ENCODE data around the gene SYT1. TPM values are rescaled to one million over a fixed set of nuclear protein-coding genes. Genes with fewer than 3 reads are reported as not detected.

Gene SYT1
- total RNA-seq, 1 experiment from 2014 or later, result 15.8 TPM

GRCh38 chr12:79138872-79139271, 274.3 kb downstream of the SYT1 start:
- Histone ChIP-seq H3K27me3 (ENCODE audit: insufficient read depth, low read length) (no peaks in the 10 kb centered on the region), H3K4ac (ENCODE audit: low read depth, low read length) (no peak overlapping the region), H2BK5ac (ENCODE audit: insufficient read length, low read length) (no peak overlapping the region), H3K23me2 (ENCODE audit: insufficient read length, low read depth, low read length, poor library complexity, severe bottlenecking) (no peaks in the 10 kb centered on the region), H4K5ac (ENCODE audit: insufficient read length, low read depth, low read length) (no peak overlapping the region), H3K4me1 (ENCODE audit: insufficient read depth, low read length) (no peaks in the 10 kb centered on the region), H3K56ac (ENCODE audit: insufficient read length, low read depth, low read length) (no peak overlapping the region), H2BK15ac (ENCODE audit: low read depth, low read length) (no peak overlapping the region), H4K8ac (replicated peaks; ENCODE audit: insufficient read length, low read depth, low read length) (no peak overlapping the region), H3K9ac (ENCODE audit: extremely low read depth, insufficient read length, low read length) (no peak overlapping the region), H3K18ac (ENCODE audit: insufficient read length, low read depth, low read length) (no peak overlapping the region), H3K23ac (ENCODE audit: insufficient read length, low read depth, low read length) (no peak overlapping the region), H3T11ph (ENCODE audit: low read length) (no peak overlapping the region), H3K27ac (ENCODE audit: insufficient read length, low read depth, low read length) (no peak overlapping the region), H3K14ac (ENCODE audit: insufficient read depth, low read length) (no peak overlapping the region), H2AFZ (ENCODE audit: low read length) (no peak overlapping the region), H2BK120ac (ENCODE audit: low read depth, low read length, poor library complexity, severe bottlenecking) (no peak overlapping the region), H2BK12ac (ENCODE audit: insufficient read length, low read depth, low read length) (no peak overlapping the region), H3K4me2 (ENCODE audit: insufficient read depth, insufficient read length, low read length) (no peak overlapping the region), H2BK20ac (ENCODE audit: low read depth, low read length, poor library complexity, severe bottlenecking) (no peak overlapping the region), H3K79me2 (ENCODE audit: insufficient read depth, low read length) (no peaks in the 10 kb centered on the region), H3K79me1 (ENCODE audit: insufficient read depth, low read depth, low read length, poor library complexity, severe bottlenecking) (no peaks in the 10 kb centered on the region), H4K20me1 (ENCODE audit: control insufficient read depth, insufficient read depth, insufficient read length) (no peaks in the 10 kb centered on the region), H3K9me3 (ENCODE audit: control insufficient read depth, low read depth, low read length) (no peaks in the 10 kb centered on the region), H2AK5ac (ENCODE audit: insufficient read length, low read length) (no peak overlapping the region), H4K91ac (ENCODE audit: insufficient read length, low read depth, low read length) (no peak overlapping the region)
- Mint-ChIP-seq H3K36me3 (ENCODE audit: insufficient read depth in 1 of 3, low read depth in 3 of 3) (no peaks in the 10 kb centered on the region), H3K27me3 (ENCODE audit: low read depth) (no peaks in the 10 kb centered on the region), H3K9me3 (no peaks in the 10 kb centered on the region), H3K4me3 (no peak overlapping the region), H3K4me1 (no peaks in the 10 kb centered on the region; a peak in 1 of 4 replicates), H3K27ac (no peak overlapping the region; a peak in 1 of 7 replicates)
- WGBS (ENCODE audit: extremely low coverage, insufficient read length, low lambda C conversion rate), result no CpG with 5 or more reads among the region's 6 CpGs
- TF ChIP-seq, protein P1, sequence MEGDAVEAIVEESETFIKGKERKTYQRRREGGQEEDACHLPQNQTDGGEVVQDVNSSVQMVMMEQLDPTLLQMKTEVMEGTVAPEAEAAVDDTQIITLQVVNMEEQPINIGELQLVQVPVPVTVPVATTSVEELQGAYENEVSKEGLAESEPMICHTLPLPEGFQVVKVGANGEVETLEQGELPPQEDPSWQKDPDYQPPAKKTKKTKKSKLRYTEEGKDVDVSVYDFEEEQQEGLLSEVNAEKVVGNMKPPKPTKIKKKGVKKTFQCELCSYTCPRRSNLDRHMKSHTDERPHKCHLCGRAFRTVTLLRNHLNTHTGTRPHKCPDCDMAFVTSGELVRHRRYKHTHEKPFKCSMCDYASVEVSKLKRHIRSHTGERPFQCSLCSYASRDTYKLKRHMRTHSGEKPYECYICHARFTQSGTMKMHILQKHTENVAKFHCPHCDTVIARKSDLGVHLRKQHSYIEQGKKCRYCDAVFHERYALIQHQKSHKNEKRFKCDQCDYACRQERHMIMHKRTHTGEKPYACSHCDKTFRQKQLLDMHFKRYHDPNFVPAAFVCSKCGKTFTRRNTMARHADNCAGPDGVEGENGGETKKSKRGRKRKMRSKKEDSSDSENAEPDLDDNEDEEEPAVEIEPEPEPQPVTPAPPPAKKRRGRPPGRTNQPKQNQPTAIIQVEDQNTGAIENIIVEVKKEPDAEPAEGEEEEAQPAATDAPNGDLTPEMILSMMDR (conservative IDR thresholded peaks at IDR 0.05), result no peak
- DNase-seq, result no peak

All from H9 (cell line).